GM19023 (cell line): Measurements from ENCODE around the gene IFRD1.
"Not testable (repeated sequence)": the region's sequence is repeated elsewhere in the genome, so short reads cannot be mapped to it uniquely, and the experiment has no call there.

Source experiments
- ATAC-seq: cut with Tn5 transposase; IDR thresholded peaks from one replicate; pipeline ENCODE4 v1.9.1; 2021; ENCODE audit warnings: mild to moderate bottlenecking, moderate library complexity; ENCODE audit not compliant: unreplicated experiment

The IFRD1 gene

GRCh38 chr7:112512451-112513210 is 62.4 kb downstream of the IFRD1 start:
- no peak for ATAC-seq

- no peak for ATAC-seq
Measured at GRCh38 chr7:112515989-112516388, 65.7 kb downstream of the IFRD1 start.

GRCh38 chr7:112516418-112516817 is 66.2 kb downstream of the IFRD1 start:
- ATAC-seq: not testable (repeated sequence)

DNA sequence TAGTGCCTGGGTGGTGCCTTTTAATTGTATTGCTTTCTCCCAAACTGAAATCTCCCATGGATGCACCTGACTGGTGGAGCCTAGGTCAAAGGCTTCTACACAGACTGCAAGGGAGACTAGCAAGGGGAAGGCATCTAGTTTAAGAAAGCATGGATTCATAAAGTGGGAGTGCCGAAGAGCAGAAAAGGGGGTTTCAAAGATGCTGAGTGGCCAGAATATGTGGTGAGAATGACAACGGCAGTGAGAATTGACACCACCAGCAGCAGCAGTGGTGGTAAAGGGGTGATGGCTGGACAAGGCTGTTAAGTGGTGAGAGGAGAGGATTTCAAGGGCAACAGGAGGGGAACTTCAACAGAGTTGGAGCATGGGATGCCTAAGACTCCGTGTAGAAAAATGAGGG is 67.2 kb downstream of the IFRD1 start:
- no peak for ATAC-seq

GRCh38 chr7:112520787-112521186 is 70.5 kb downstream of the IFRD1 start:
- ATAC-seq: no peak

- ATAC-seq: no peak
Measured at GRCh38 chr7:112521942-112522341, 71.7 kb downstream of the IFRD1 start.

GRCh38 chr7:112523871-112524270 is 73.6 kb downstream of the IFRD1 start:
- ATAC-seq: no peak
